H4 (cell line): ENCODE measurements around the gene GDF7. TPM values are rescaled to one million over a fixed set of nuclear protein-coding genes. Genes with fewer than 3 reads are reported as not detected.

Experiments used
- DNase-seq: peaks from one replicate; pipeline ENCODE4 v3.0.0-alpha.2; 2015; ENCODE audit warnings: low spot score
- total RNA-seq: library from RNA; depleted of rRNA; stranded (reverse); fragments of >200 nt; shearing (Covaris generic); gene quantifications from 2 replicates; pipeline ENCODE4 v1.2.3, GENCODE V29; 2014

The GDF7 gene
- total RNA-seq, 1 experiment from 2014 or later: 0.04 TPM

GRCh38 chr2:20673686-20674308, 6.9 kb downstream of the GDF7 start:
- no peak for DNase-seq

DNA sequence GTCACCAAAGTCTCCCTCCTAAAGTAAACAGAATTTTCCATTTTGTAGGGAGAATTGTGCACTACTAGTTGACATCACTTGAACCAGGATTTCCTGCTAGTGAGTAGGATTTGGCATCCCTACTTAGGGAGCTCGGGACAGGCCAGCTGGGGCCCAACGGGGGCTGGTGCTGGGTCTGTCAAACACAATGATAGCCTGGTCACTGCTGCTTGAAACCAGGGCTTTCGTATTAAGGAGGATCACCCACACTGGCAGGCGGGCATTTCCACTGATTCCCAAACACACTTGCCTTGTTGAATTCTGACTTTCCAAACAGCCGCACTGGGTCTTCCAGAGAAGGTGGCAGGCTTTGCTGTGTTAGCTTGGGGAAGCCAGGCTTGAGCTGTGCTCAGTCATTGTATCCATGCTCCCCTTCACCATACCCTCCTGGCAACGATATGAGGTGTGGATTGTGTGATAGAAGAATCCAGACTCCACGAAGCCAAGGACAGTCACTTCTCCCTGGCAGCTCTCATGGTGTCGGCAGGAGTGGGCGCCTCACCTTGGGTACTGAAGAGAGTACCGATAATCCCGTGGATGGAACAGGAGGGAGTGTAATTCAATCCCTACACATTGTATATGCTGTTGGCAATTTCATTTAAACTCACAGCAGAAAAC, 7.5 kb downstream of the GDF7 start:
- DNase-seq: no peak

DNA sequence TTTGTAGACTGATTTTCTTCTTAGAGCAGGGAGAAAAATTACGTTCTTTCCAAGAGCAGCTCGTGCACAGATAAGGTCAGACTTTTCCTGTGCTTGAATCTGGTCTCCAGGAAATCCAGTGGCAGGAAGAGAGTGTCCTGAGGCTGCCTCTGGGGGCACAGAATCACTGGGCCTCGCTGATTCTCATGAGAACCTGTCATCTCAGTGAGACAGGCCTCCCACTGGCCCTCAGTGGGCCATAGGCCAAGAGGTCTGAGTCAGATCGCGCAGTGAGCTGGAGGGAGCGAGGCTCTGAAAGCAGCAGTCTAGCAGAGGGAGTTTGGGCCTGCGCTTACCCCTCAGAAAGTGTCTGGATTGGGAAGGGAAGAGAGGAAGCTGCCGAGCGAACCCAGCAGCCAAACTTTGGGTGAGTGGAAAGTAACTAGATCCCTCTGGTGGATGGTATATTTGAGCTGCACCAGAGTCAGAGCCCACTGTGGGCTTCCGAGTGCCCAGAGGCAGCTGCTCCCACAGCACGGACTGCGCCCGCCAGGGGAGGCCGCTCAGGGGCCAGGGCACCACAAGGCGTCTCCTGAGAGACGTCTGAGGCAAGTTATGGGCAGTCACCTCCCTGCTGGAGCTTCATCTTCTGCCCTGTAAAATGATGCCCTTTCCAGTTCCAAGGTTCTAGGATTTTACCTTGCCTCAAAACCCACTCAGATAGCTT, 8.2 kb downstream of the GDF7 start:
- peak; percentile 13 for DNase-seq

GRCh38 chr2:20675701-20676352, 8.9 kb downstream of the GDF7 start:
- DNase-seq: peak; percentile 17

DNA sequence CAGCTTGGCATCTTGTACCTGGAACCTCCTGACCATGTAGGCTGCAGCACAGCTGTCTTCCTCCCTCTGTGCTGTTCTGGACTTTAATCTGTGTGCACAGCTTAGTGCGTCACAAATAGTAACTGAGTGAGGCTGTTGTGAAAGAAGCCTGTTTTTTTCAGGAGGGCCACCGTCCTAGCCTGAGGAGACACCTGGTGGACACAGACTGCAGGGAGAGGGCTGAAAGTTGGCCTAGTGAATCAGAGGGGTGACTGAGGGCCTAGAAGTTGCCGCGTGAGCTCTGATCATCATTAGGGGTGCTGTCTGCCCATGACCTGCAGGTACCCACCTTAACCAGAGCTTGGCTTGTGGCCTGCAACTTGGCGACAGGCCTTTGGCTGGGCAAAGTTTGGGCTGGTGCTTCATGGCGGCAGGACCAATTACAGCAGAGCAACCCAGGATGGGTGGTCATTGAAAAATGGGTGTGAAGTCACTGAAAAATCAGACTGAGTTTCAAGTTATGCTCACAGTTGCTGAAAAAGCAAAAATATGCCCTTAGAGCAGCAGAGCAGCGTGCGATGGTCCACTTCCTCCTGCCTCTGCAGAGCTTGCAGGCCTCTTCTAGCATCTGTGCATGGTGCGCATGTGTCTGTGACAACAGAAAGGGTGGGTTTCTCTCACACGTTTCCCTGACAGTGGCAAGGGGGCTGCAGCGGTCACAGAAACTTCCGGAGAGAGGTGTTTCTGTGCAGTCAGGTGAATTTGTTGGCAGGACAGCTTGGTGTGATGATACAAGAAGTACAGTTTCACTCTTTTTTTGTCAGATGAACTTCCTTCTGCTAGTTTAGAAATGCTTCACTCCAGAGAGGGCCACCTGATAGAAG, 9.6 kb downstream of the GDF7 start:
- no peak for DNase-seq

GRCh38 chr2:20677301-20678085, 10.5 kb downstream of the GDF7 start:
- DNase-seq: no peak

DNA sequence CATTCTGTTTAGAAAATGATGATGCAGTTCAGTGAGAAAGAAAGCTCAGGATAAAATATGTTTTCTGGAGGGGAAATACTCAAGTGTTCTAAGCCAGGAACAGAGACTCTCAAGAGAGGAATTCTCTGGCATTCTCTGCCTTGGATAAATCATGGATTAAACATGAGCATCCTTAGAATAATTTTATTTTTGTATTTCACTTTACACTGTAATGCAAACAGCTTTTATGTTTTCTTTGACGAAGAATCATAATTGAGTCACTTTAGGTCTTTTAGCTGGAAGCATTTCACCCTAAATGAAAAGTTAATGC, 11.1 kb downstream of the GDF7 start:
- no peak for DNase-seq

GRCh38 chr2:20678780-20679179, 11.8 kb downstream of the GDF7 start:
- DNase-seq: no peak

GRCh38 chr2:20680744-20681375, 13.9 kb downstream of the GDF7 start:
- DNase-seq: no peak

DNA sequence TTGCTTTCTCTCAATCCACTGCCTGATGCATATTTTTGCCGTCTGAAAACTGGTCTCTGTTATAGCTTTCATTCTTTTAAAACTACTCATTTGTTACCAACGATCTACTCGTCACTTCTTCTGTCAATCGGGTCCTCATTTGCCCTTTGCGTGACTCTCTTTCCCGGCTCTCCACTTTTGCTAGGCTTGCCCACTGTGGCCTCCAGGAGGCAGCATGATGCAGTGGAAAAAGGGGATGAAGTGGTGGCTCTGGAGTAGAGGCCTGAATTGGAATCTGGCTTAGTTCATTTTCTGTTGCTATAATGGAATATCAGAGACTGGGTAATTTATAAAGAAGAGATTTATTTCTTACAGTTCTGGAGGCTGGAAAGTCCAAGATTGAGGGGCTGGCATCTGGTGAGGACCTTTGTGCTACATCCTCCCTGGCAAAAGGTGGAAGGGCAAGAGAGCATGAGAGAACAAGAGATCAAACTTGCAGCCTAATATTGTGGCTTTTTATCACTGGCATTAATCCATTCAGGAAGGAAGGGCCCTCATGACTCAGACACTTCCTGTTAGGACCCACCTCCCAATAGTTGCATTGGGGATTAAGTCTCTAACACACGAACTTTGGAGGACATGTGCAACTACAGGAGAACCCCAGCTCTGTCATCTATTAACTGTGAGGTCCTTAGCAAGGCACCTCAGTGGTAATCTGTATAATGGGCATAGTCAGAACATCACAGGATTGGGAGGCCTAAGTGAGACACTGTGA, 15.4 kb downstream of the GDF7 start:
- no peak for DNase-seq

DNA sequence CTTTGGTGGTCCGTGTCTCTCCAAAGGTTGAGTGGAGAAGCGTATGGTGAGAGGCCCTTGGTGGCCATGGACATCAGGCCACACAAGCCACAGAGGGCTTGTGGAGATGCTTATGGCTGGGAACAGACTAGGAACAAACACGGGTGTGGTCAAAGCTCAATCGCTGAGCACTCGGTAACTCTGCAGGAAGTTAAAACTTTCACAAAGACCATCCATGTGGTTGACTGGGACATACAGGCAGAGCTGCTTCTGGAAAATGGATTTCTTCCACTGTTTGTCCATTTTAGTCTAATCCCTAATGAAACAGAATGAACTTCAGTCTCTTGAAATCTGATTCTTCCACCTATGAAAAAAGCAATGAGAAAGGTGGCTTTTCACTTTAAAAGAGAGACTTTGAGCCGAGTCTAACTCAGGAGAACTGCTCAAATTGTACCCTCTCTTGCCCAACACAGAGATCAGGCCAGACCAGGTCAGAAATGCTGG, 17.7 kb downstream of the GDF7 start:
- no peak for DNase-seq

DNA sequence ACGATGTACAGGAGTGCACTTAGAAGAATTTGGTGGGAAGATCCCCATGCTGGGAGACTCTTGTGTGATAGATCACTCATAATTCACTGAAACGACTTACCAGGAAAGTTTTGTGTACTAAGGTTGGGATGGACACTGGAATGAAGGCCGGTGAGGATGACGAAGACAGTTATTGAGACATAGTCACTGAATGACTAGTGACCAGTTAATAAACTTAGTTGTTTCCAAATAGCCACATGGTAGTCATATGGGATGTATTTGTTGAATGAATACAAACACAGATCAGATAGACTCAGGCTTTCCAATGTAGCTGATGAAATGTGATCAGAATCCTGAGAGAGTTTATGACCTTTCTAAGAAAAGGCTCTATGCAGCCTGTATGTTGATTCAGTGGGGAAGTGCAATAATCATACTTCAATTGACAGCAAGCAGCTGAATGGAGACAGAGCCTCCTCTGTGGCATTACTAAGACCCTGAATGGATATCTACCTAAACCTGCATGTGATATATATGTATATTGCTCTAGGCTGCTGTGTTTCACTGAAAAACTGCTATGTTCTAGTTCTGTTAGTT, 20.4 kb downstream of the GDF7 start:
- no peak for DNase-seq

- no peak for DNase-seq
Observed at GRCh38 chr2:20689428-20690264, 22.7 kb downstream of the GDF7 start.

DNA sequence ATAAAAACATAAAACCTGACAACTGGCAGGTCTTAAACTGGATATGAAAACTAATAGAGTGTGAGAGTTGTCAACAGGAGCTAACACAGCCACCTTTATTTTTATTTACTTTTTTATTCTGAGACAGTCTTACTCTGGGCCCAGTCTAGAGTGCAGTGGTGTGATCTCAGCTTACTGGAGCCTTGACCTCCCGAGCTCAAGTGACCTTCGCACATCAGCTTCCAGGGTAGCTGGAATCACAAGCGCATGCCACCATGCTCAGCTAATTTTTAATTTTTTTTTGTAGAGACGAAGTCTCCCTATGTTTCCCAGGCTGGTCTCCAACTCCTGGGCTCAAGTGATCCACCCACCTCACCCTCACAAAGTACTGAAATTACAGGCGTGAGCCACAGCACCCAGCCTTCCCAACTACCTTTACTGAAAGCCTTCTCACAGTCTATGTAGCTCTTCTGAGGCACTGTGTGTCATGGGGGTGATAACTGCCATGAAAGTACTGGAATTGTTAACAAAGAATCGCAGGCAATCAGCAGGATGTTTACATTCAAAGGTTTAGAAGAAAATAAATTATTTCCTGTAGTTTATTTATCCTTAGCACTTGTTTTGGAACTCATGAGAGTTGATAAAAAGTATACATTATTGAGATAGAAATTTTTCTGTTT, 24.3 kb downstream of the GDF7 start:
- DNase-seq: no peak

GRCh38 chr2:20692081-20692480, 25.1 kb downstream of the GDF7 start:
- DNase-seq: no peak

GRCh38 chr2:20693317-20693716, 26.4 kb downstream of the GDF7 start:
- no peak for DNase-seq

GRCh38 chr2:20696366-20696765, 29.4 kb downstream of the GDF7 start:
- no peak for DNase-seq
